AG09319 (cell line): Measurements from ENCODE around the gene ROBO1.
"Not testable (repeated sequence)": the region's sequence is repeated elsewhere in the genome, so short reads cannot be mapped to it uniquely, and the experiment has no call there.

ENCODE experiments used
- DNase-seq: peaks from one replicate; pipeline ENCODE4 v3.0.0-alpha.2; 2010; ENCODE audit warnings: low read depth; ENCODE audit errors: extremely low read depth
- TF ChIP-seq, protein P1 (sequence below): IDR thresholded peaks from 2 replicates; pipeline ENCODE4 v1.5.1; 2011; ENCODE audit warnings: low read depth, mild to moderate bottlenecking, inconsistent platforms, low read length, moderate library complexity

The ROBO1 gene

DNA sequence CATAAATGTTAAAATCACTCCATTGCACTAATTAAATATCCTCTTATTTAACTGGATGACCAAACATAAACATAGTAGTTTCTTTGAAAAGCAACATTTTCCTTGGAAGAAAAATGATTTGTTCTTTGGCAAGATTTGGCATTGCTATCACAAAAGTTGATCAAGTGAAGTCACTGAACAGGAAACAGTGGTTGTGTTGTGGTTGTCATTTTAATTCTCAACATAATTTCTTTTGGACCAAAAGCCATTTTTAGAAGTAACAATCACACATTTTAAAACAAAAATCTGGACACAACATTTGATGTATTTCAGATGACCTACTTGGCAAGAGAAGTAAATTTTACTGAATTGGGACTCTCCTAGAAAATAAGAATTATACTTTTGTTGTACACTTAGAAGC, 872.3 kb downstream of the ROBO1 start:
- DNase-seq = no peak
- TF ChIP-seq, protein P1, sequence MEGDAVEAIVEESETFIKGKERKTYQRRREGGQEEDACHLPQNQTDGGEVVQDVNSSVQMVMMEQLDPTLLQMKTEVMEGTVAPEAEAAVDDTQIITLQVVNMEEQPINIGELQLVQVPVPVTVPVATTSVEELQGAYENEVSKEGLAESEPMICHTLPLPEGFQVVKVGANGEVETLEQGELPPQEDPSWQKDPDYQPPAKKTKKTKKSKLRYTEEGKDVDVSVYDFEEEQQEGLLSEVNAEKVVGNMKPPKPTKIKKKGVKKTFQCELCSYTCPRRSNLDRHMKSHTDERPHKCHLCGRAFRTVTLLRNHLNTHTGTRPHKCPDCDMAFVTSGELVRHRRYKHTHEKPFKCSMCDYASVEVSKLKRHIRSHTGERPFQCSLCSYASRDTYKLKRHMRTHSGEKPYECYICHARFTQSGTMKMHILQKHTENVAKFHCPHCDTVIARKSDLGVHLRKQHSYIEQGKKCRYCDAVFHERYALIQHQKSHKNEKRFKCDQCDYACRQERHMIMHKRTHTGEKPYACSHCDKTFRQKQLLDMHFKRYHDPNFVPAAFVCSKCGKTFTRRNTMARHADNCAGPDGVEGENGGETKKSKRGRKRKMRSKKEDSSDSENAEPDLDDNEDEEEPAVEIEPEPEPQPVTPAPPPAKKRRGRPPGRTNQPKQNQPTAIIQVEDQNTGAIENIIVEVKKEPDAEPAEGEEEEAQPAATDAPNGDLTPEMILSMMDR = no peak

- DNase-seq = no peak
- TF ChIP-seq, protein P1 = no peak
These were observed 873.0 kb downstream of the ROBO1 start for GRCh38 chr3:78894787-78895186.

GRCh38 chr3:78893161-78893560, 874.6 kb downstream of the ROBO1 start:
- TF ChIP-seq, protein P1 = no peak
- no peak for DNase-seq

DNA sequence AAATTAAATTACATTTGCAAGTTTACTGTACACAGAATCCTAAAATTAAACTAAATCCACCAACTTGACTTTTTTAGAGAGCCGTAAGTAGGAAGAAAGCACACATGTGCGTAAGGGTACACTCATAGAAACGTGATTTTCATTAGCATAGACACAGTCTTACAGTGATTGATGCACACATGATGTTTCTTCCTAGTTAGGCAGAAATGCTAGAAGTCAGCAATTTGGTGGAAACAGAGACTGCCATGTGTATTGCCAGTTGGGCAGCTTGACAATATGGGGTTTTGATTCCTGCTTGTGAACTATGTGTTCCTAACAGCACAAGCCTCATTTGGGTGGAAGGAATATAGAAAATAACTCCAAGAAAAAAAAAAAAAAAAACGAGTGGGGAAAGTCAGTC, 878.5 kb downstream of the ROBO1 start:
- TF ChIP-seq, protein P1 = no peak
- DNase-seq = no peak

- no peak for DNase-seq
- TF ChIP-seq, protein P1 = no peak
These were observed 879.2 kb downstream of the ROBO1 start for GRCh38 chr3:78888635-78889034.

DNA sequence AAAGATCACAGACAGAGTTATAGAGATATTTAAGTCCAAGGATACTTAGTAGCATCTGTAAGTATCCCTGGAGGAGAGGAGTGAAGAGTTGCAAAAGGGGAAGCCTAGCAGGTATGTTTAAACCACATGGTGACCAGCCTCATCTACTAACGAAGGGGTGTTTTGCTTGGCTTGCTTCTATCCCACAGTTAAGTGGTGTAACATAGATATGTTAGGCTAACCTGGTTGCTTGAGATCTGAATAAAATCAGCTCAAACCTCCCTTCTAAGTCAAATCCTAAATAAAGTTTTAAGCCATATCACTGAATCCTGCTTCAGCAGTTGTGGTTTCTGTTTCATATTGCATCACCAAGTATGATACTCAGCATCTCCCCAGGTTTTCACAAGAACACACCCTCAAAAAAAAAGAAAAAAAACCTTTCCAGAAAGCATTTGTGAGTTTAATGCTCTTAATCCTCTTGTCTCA, 880.2 kb downstream of the ROBO1 start:
- TF ChIP-seq, protein P1 = no peak

DNA sequence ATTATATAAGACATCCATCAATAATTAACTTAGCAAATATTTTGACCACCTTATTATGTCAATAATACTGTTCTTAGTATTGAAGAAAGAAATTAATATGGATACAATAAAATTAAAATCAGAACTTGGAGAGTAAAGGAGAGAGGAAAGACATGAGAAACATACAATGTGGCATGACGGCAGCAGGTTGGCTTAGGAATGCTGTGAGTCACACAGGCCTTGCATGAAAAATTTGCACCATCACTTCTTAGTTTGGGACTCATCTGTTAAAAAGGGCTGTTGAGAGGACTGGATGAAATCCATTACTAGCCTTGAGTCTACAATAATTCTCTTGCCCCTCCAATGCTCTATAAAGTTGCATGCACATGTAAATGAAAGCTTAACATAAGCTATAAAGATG, 880.8 kb downstream of the ROBO1 start:
- TF ChIP-seq, protein P1 = no peak
- DNase-seq = no peak

More for the DNA sequence above, 880.2 kb downstream of the ROBO1 start:
- no peak for DNase-seq

DNA sequence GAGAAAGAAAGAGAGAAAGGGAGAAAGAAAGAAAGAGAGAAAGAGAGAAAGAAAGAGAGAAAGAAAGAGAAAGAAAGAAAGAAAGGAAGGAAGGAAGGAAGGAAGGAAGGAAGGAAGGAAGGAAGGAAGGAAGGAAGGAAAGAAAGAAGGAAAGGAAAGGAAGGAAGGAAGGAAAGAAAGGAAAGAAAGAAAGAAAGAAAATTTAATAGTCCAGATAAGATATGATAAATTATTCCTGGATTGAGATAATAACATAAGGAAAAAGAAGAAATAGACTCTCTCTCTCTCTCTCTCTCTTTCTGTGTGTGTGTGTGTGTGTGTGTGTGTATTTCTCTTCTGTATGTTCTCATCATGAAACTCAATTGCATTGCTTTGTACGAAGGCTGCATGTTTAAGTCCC, 883.2 kb downstream of the ROBO1 start:
- DNase-seq = not testable (repeated sequence)
